Measurements from ENCODE around the gene CRACR2A.

CRACR2A gene

DNA sequence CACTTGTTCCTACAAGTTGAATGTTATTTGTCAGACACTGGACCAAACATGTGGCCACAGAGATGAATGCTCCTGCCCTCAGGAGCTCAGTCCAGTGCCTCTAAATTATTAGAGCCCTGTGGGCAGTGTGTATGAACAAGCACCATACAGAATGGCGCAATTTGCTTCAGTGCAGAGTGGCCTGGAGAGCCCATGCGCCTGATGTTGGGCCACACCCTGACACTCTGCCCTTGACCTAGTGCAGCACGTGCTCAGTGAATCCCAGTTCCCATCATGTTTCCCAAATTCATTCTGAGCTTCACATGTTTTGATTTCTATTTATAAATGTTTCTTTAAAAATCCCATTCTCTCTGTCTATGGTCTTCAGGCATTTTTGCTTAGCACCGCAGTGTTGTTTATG lies 145.1 kb downstream of the CRACR2A start:
- TF ChIP-seq FOXM1 (IDR thresholded peaks at IDR 0.05; ENCODE audit: borderline replicate concordance, low read depth): no peak
- TF ChIP-seq, protein P1, sequence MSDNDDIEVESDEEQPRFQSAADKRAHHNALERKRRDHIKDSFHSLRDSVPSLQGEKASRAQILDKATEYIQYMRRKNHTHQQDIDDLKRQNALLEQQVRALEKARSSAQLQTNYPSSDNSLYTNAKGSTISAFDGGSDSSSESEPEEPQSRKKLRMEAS (IDR thresholded peaks at IDR 0.05): no peak
- TF ChIP-seq, protein P2, sequence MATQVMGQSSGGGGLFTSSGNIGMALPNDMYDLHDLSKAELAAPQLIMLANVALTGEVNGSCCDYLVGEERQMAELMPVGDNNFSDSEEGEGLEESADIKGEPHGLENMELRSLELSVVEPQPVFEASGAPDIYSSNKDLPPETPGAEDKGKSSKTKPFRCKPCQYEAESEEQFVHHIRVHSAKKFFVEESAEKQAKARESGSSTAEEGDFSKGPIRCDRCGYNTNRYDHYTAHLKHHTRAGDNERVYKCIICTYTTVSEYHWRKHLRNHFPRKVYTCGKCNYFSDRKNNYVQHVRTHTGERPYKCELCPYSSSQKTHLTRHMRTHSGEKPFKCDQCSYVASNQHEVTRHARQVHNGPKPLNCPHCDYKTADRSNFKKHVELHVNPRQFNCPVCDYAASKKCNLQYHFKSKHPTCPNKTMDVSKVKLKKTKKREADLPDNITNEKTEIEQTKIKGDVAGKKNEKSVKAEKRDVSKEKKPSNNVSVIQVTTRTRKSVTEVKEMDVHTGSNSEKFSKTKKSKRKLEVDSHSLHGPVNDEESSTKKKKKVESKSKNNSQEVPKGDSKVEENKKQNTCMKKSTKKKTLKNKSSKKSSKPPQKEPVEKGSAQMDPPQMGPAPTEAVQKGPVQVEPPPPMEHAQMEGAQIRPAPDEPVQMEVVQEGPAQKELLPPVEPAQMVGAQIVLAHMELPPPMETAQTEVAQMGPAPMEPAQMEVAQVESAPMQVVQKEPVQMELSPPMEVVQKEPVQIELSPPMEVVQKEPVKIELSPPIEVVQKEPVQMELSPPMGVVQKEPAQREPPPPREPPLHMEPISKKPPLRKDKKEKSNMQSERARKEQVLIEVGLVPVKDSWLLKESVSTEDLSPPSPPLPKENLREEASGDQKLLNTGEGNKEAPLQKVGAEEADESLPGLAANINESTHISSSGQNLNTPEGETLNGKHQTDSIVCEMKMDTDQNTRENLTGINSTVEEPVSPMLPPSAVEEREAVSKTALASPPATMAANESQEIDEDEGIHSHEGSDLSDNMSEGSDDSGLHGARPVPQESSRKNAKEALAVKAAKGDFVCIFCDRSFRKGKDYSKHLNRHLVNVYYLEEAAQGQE (IDR thresholded peaks at IDR 0.05; ENCODE audit: low read depth): no peak

DNA sequence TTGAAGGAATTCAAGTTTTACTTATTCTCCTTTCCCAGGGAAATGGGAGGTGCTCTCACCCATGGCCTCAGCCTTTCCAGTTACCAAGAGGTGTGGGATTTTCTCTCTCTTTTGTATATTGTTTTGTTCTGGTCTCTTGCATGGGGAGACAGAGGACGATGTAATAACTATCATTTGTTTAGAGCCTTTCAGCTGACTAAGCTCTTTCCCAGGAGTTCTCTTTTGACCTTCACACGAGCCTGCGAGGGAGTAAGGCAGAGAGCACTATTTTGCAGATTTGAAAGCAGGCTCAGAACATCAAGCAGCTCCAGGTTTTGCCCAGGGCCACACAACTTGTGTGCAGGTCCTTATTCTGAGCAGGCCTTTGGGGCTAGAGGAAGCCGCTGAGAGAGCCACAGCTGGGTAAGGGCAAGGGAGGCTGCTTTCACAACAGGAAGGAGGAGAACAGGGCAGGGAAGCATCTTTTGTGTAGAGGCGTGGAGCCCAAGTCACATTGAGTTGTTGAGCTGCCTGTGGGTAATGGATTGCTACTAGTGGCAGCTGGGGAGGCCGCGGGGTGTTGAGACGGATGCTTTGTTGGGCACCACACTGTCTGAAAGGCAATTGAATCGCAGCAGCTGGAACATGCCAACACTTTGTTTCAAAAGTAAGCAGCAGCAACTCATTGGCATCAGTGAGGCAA lies 145.7 kb downstream of the CRACR2A start:
- no peak for TF ChIP-seq NFIC (IDR thresholded peaks at IDR 0.05)
- no peak for TF ChIP-seq TCF12 (IDR thresholded peaks at IDR 0.05; ENCODE audit: low read depth)
- TF ChIP-seq RAD21 (IDR thresholded peaks at IDR 0.05; ENCODE audit: low read depth): no peak
- no peak for TF ChIP-seq CREB1 (IDR thresholded peaks at IDR 0.05; ENCODE audit: low read depth)
- no peak for TF ChIP-seq YY1 (IDR thresholded peaks at IDR 0.05; ENCODE audit: low read depth)
- TF ChIP-seq, protein P1 (IDR thresholded peaks at IDR 0.05): no peak
- TF ChIP-seq TEAD4 (IDR thresholded peaks at IDR 0.05): no peak
- TF ChIP-seq EGR1 (IDR thresholded peaks at IDR 0.05): no peak
- TF ChIP-seq, protein P2 (IDR thresholded peaks at IDR 0.05; ENCODE audit: low read depth): no peak
- TF ChIP-seq FOXM1 (IDR thresholded peaks at IDR 0.05; ENCODE audit: borderline replicate concordance, low read depth): no peak
- no peak for TF ChIP-seq ZBTB7A (IDR thresholded peaks at IDR 0.05; ENCODE audit: low read depth)
- TF ChIP-seq, protein P3, sequence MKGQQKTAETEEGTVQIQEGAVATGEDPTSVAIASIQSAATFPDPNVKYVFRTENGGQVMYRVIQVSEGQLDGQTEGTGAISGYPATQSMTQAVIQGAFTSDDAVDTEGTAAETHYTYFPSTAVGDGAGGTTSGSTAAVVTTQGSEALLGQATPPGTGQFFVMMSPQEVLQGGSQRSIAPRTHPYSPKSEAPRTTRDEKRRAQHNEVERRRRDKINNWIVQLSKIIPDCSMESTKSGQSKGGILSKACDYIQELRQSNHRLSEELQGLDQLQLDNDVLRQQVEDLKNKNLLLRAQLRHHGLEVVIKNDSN (IDR thresholded peaks at IDR 0.05): no peak
- TF ChIP-seq EP300 (IDR thresholded peaks at IDR 0.05; ENCODE audit: borderline replicate concordance): no peak
- TF ChIP-seq TAF1 (IDR thresholded peaks at IDR 0.05; ENCODE audit: low read depth): no peak
- no peak for TF ChIP-seq CEBPB (IDR thresholded peaks at IDR 0.05)

DNA sequence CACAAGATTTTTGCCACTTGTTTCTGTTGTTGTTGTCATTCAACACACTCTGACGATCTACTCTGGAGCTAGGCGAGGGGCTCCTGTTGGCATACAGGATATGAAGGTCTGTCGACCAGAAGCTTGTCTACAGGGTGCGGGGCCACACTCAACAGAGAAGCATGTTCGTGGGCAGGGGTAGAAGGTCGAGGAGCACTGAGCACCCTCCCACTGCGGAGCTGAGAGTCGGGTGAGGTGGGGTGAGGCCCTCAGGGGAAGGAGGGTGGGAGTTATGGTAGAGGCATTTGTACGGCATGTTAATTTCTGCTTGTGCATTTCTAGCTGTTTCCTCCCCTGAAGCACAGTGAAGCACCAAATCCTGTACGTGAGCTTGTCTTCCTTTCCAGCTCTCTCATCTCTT lies 146.8 kb downstream of the CRACR2A start:
- no peak for TF ChIP-seq TAF1 (IDR thresholded peaks at IDR 0.05; ENCODE audit: low read depth)
- TF ChIP-seq CEBPB (IDR thresholded peaks at IDR 0.05): no peak
- no peak for TF ChIP-seq TEAD4 (IDR thresholded peaks at IDR 0.05)
- TF ChIP-seq, protein P2 (IDR thresholded peaks at IDR 0.05; ENCODE audit: low read depth): no peak
- no peak for TF ChIP-seq EP300 (IDR thresholded peaks at IDR 0.05; ENCODE audit: borderline replicate concordance)
- TF ChIP-seq TCF12 (IDR thresholded peaks at IDR 0.05; ENCODE audit: low read depth): no peak
- TF ChIP-seq NFIC (IDR thresholded peaks at IDR 0.05): no peak
- no peak for TF ChIP-seq YY1 (IDR thresholded peaks at IDR 0.05; ENCODE audit: low read depth)
- TF ChIP-seq ZBTB7A (IDR thresholded peaks at IDR 0.05; ENCODE audit: low read depth): no peak

DNA sequence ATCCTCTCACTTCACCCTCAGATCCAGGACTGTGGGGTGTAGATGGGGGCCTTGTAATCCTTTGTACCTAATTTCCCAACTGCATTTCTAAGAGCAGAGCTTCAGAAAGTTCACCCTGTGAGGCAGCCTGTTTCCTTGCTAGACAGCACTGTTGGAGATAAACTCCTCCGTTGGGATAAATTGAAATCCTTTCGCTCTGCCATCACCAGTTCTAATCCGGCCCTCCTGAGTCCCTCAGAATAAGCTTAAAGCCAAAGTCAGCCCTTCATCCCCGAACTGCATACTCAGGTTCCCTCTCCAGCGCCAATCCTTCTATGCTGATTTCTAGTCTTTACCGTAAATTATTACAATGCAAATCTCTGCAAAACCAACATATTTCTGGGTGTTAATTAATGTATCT lies 147.2 kb downstream of the CRACR2A start:
- TF ChIP-seq ZBTB7A (IDR thresholded peaks at IDR 0.05; ENCODE audit: low read depth) (no peak), CEBPB (IDR thresholded peaks at IDR 0.05) (no peak), YY1 (IDR thresholded peaks at IDR 0.05; ENCODE audit: low read depth) (no peak)

DNA sequence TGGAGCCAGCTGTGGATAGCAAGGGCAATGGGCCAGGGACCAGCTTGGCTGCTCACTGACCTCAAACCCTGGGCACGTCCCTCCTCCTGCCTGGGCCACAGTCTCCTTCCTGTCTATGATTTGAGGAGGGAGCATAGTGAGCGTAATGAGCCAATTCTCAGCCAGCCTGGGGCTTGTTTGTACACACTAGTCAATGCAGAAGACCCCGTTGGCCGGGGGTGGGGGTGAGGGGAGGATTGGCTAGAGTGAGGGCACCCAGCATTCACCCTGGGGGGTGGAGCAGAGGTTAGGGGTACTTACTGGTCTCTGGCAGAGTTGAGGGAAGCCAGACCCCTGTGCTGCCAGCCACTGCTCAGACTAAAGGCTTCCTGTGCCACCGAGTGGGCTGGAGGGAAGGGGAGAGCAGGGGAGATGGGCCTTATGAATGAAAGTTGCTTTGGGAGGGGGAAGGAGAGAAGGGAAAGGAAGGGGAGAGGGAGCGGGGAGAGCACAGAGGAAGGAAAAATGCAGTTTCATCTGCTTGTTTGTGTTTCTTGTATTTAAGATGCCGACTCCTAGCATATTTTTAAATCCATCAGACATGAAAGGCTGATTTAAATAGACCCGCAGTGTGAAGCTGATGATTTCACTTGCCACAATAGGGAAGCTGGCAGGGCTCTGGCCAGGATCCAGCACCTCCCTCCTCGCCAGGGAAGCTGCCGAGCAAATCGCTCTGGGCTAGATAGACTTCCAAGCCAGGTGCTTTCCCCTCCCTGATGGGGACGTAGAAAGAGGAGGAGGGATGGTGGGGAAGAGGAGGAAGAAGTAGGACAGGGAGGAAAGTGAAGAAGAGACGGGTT lies 147.9 kb downstream of the CRACR2A start:
- TF ChIP-seq RAD21 (IDR thresholded peaks at IDR 0.05; ENCODE audit: low read depth) (no peak), NFIC (IDR thresholded peaks at IDR 0.05) (no peak), EGR1 (IDR thresholded peaks at IDR 0.05) (no peak), YY1 (IDR thresholded peaks at IDR 0.05; ENCODE audit: low read depth) (no peak), CREB1 (IDR thresholded peaks at IDR 0.05; ENCODE audit: low read depth) (no peak), TAF1 (IDR thresholded peaks at IDR 0.05; ENCODE audit: low read depth) (no peak), TEAD4 (IDR thresholded peaks at IDR 0.05) (no peak), FOXM1 (IDR thresholded peaks at IDR 0.05; ENCODE audit: borderline replicate concordance, low read depth) (no peak), EP300 (IDR thresholded peaks at IDR 0.05; ENCODE audit: borderline replicate concordance) (no peak), TCF12 (IDR thresholded peaks at IDR 0.05; ENCODE audit: low read depth) (no peak), CEBPB (IDR thresholded peaks at IDR 0.05) (no peak), ZBTB7A (IDR thresholded peaks at IDR 0.05; ENCODE audit: low read depth) (no peak)
- TF ChIP-seq, protein P2 (IDR thresholded peaks at IDR 0.05; ENCODE audit: low read depth): no peak
- TF ChIP-seq, protein P1 (IDR thresholded peaks at IDR 0.05): no peak
- TF ChIP-seq, protein P3 (IDR thresholded peaks at IDR 0.05): no peak

Measured in Ishikawa (cell line).